Measurements from ENCODE around the gene FOXF1.

DNA sequence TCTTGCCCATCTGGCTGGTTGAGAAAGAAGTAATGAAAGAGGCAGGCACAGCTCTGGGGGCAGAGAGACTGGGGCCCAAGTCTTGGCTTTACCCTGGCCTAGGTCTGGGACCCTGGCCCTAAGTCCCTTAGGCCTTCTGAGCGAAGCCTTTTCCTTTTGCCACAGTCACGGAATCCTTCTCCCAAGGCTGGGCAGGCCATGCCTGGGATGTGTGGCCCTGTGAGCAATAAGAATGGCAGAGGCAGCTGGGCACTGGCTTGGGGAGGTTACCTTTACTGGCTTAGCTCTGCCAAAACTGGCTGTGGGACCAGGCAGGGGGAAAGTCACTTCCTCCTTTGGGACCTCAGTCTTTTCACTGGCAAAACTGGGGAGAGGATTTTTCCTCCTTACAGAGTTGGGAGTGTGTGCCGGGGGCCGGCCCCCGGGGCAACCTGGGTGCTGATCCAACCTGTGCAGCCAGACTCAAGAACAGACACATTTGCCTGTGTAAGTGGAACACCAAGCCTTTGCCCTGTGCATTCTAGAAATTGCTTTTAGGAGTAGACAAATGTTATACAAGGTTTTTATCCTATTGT is 12.9 kb downstream of the FOXF1 start:
- TF ChIP-seq, protein P1, sequence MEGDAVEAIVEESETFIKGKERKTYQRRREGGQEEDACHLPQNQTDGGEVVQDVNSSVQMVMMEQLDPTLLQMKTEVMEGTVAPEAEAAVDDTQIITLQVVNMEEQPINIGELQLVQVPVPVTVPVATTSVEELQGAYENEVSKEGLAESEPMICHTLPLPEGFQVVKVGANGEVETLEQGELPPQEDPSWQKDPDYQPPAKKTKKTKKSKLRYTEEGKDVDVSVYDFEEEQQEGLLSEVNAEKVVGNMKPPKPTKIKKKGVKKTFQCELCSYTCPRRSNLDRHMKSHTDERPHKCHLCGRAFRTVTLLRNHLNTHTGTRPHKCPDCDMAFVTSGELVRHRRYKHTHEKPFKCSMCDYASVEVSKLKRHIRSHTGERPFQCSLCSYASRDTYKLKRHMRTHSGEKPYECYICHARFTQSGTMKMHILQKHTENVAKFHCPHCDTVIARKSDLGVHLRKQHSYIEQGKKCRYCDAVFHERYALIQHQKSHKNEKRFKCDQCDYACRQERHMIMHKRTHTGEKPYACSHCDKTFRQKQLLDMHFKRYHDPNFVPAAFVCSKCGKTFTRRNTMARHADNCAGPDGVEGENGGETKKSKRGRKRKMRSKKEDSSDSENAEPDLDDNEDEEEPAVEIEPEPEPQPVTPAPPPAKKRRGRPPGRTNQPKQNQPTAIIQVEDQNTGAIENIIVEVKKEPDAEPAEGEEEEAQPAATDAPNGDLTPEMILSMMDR (IDR thresholded peaks at IDR 0.05; ENCODE audit: low read depth, low read length, missing input control), result no peak
- TF ChIP-seq EGR1 (IDR thresholded peaks at IDR 0.05; ENCODE audit: low read depth in 2 of 2) (no peak), SP1 (IDR thresholded peaks at IDR 0.05) (no peak), FOXA1 (IDR thresholded peaks at IDR 0.05) (no peak), YY1 (IDR thresholded peaks at IDR 0.05) (no peak), HNF4G (IDR thresholded peaks at IDR 0.05) (no peak)
- TF ChIP-seq, protein P2, sequence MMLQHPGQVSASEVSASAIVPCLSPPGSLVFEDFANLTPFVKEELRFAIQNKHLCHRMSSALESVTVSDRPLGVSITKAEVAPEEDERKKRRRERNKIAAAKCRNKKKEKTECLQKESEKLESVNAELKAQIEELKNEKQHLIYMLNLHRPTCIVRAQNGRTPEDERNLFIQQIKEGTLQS (IDR thresholded peaks at IDR 0.05), result no peak
- TF ChIP-seq, protein P3, sequence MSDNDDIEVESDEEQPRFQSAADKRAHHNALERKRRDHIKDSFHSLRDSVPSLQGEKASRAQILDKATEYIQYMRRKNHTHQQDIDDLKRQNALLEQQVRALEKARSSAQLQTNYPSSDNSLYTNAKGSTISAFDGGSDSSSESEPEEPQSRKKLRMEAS (IDR thresholded peaks at IDR 0.05), result no peak
- TF ChIP-seq, protein P4, sequence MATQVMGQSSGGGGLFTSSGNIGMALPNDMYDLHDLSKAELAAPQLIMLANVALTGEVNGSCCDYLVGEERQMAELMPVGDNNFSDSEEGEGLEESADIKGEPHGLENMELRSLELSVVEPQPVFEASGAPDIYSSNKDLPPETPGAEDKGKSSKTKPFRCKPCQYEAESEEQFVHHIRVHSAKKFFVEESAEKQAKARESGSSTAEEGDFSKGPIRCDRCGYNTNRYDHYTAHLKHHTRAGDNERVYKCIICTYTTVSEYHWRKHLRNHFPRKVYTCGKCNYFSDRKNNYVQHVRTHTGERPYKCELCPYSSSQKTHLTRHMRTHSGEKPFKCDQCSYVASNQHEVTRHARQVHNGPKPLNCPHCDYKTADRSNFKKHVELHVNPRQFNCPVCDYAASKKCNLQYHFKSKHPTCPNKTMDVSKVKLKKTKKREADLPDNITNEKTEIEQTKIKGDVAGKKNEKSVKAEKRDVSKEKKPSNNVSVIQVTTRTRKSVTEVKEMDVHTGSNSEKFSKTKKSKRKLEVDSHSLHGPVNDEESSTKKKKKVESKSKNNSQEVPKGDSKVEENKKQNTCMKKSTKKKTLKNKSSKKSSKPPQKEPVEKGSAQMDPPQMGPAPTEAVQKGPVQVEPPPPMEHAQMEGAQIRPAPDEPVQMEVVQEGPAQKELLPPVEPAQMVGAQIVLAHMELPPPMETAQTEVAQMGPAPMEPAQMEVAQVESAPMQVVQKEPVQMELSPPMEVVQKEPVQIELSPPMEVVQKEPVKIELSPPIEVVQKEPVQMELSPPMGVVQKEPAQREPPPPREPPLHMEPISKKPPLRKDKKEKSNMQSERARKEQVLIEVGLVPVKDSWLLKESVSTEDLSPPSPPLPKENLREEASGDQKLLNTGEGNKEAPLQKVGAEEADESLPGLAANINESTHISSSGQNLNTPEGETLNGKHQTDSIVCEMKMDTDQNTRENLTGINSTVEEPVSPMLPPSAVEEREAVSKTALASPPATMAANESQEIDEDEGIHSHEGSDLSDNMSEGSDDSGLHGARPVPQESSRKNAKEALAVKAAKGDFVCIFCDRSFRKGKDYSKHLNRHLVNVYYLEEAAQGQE (IDR thresholded peaks at IDR 0.05), result no peak

All from liver (tissue), 3 donors.